Measurements from ENCODE around the gene NR6A1.

Gene NR6A1

DNA sequence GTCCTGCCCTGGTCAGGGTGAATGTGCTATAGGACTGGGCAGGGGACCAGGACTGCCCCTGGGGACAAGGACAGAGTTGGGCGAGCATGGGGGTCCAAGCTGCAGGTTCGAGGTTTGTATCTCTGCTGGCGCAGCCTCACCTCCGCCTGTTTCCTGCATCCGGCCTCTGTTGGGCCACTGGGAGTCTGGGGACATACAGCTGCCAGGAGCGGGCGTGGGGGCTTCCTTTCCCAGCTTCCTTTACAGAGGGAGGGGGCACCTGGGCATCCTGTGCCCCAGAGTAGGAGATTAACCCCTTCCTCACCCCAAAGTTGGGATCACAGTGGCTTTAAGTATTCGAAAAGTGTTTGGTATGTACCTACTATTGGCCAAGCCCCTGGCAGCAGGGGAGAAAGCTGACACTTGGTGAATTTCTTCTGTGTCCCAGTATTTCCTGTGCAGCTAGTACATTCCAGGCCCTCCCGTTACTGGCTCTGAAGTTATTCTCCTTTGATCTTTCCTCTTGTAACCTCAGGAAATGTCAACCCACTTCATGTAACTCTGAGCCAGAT lies 24.8 kb upstream of the NR6A1 start:
- peak; percentile 25 for DNase-seq (ENCODE audit: low spot score)

DNA sequence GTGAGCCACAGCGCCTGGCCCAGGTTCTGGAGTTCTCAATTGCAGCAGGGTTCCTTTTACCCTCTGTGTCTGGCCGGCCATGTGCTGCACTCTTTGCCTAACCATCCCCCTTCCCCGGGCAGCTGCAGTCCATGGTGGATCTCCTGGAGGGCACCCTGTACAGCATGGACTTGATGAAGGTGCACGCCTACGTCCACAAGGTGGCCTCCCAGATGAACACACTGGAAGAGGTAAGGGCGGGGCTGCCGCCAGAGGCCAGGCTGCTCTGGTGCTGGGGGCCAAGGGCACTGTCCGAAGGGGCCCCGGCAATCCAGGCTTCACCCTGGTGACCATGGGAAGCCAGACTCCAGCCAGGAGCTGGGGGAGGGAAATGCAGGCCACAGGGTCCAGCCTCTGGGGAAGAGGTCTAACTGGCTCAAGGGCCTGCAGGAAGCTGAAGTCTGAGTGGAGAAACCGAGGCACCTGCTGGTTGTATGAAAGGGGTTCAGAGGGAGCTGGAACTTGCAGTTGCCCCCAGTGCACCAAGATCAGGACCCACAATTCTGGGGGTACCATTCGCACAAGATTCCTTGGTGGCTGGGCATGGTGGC lies 23.9 kb upstream of the NR6A1 start:
- DNase-seq (ENCODE audit: low spot score) = peak; percentile 50

DNA sequence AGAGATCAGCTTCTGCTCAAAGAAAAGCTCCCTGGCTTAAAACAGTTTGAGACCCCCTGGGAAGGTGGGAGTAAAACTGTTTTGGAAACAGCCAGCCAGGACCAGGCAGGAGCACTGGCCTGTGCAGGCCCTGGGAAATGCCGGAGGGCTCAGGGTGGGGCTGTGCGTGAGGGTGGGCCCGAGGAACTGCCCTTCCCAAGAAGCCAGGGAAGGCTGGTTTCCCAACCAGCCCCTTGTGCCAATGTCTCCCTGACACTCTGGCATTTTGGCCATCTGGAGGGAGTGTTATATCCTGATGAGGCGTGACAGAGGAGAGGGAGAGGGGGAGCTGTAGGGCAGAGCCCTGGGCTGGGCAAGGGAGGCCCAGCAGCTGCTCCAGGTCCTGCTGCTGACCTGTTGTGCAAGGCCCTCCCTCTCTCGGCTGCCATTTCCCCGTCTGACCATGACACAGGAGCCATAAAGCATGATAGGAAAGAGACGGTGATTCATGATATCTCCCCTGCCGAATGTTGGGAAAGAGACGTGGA lies 22.0 kb upstream of the NR6A1 start:
- peak; percentile 22 for DNase-seq (ENCODE audit: low spot score)

DNA sequence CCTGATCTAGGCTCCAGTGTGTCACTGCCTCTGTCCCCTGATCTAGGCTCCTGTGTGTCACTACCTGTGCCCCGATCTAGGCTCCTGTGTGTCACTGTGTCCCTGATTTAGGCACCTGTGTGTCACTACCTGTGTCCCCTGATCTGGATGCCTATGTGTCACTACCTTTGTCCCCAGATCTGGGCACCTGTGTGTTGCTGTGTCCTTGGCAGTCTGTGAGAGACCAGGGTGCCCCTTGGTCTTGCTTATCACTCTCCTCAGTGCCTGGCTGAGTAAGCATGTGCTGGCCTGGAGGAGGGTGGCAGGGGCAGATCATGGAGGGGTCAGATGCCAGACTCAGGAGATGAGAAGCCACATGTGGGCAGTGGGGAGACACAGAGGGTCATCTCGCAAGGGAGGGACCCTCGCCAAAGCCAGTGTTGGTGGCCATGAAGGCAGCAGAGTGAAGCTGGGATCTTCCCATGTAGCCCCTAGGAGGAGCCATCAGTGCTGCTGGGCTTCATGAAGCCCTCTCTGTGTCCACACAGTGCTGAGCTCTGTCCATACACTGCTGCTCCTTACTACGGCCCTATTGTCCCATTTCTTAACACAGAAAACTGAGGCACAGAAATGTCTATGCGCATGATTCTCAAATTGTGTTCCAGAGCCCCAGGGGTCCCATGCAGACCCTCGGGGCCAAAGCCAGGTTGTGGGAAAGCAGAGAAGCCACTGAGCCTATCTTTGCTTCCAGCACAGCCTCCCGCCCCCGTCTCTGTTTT lies 21.3 kb upstream of the NR6A1 start:
- peak; percentile 20 for DNase-seq (ENCODE audit: low spot score)

DNA sequence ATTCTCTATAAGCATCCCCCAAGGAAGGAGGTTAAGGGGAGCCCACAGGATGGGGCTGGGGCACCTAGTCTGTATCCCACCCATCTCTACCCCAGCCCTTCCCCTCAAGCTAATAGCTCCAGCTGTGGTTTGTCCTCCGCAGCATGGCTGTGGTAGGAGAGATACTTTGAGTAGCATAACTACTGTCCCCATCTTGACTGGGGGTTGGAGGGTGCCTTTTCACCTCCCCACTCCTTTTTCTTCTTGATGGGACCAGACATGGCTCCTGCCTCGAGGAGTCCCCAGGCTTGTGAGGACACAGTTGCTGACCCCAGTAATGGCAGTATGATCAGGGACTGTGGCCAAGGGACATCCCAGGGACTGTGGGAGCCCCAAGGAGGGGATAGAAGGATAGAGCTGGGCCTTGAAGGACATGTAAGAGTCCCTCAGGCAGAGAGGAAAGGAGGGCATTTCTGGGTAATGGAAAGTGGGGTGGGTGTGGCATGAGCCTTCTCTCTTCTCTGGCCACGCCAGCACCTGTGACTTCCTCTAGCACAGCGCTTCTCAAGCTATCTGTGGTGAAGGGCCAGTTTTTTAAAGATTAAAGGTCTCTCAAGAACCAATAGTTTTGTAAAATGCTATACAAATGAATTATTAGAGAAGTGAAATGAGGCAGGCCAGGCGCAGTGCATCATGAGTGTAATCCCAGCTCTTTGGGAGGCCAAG lies 19.8 kb upstream of the NR6A1 start:
- DNase-seq (ENCODE audit: low spot score) = no peak

DNA sequence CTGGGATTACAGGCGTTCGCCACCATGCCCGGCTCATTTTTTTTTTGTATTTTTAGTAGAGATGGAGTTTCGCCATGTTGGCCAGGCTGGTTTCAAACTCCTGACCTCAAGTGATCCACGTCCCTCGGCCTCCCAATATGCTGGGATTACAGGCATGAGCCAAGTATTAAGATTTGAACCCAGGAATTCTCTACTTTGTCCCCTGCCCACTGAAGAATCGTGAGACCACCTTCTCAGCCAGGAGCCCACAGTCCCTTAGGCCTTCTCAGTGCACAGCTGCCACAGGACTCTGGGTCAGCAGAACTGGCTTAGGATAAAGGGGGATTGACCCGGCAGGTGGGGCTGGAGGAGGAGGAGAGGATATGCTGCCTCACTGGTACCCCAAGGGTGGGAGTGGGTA lies 19.2 kb upstream of the NR6A1 start:
- no peak for DNase-seq (ENCODE audit: low spot score)

DNA sequence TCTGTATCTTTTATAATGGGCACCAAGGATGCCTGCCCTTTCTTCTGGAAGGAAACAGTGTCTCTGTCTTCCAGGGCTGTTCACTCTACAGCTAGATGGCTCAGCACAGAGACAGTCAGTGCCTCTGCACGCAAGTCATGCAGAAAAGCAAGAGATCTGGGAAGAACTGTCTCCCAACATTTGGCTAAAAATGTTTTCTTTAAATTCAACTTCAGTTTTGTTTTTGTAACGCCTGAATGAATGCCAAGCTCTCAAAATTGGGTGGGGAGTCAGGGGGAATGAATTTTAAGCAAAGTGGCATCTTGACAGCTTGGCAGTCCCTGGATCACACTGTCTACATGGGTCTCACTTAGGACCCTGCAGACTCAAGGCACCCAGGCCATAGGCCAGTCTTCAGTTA lies 18.4 kb upstream of the NR6A1 start:
- no peak for DNase-seq (ENCODE audit: low spot score)

DNA sequence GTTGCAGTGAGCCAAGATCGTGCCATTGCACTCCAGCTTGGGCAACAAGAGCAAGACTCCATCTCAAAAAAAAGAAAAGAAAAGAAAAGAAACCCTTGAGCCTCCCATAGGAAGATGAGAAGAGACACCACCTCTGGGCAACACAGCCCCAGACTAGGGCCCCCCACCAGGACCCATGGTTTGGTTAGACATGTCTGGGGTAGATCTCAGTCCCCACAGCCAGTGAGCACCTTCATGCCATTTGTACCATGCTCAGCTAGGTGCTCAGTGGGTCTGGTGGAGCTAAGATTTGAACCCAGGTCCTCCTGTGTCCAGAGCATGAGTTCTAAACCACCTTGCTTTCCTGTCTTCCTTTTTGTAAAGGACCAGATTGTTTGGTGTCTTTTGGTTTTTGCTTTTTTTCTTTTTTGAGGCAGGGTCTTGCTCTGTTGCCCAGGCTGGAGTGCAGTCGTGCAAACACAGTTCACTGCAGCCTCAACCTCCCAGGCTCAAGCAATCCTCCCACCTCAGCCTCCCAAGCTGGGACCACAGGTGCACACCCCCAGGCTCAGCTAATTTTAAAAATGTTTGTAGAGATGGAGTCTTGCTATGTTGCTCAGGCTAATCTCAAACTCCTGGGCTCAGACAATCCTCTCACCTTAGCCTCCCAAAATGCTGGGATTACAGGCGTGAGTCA lies 17.6 kb upstream of the NR6A1 start:
- DNase-seq (ENCODE audit: low spot score) = no peak

DNA sequence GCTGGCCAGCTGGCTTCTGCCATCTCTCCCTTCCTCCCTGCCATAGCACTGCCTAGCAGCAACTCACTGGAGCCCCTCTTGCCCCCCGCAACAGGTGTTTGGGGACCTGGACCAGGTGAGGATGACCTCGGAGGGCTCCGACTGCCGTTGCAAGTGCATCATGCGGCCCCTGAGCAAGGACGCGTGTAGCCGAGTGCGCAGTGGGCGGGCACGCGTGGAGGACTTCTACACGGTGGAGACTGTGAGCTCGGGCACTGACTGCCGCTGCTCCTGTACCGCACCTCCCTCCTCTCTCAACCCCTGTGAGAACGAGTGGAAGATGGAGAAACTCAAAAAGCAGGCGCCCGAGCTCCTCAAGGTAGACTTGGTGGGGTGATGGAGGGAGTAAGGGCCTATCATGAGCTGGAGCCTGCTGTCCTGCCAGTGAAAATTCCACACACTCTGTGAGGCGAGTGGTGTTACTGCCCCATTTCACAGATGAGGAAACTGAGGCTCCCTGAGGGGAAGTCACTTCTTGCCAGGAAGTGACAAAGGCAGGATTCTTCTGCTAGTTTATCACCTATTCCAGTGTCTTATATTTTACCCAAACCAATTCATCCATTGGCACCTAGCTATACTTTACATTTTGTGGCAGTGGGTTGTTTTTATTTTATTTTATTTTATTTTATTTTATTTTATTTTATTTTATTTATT lies 15.9 kb upstream of the NR6A1 start:
- DNase-seq (ENCODE audit: low spot score) = no peak

DNA sequence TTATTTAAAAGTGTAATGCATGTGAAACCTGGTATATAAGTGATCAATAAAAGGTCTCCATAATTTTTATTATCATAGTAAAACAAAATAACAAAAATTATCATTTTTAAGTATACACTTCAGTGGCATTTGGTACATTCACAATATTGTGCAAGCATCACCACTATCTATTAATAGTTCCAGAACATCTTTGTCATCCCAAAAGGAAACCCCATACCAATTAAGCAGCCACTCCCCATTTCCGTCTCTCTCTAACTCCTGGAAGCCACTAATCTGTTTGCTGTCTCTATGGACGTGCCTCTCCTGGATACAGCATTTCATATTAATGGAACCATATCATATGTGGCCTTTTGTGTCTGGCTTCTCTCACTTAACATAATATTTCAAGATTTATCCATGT lies 13.4 kb upstream of the NR6A1 start:
- no peak for DNase-seq (ENCODE audit: low spot score)

DNA sequence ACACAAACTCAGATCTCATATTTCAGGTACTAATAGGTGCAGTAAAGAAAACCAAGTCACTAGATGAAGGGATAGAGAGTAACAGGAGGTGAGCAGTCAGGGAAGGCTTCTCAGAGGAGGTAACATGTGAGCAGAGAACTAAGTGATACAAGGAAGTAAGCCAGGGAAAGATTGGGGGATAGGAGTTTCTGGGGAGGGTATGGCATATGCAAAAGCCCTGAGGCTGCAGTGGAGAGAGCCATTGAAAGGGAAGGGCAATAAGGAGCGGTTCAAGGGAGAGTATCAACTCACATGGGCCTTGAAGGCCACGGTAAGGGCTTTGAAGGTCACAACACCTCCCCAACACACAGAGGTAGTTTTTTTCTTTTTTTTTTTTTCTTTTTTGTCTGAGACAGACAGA lies 12.7 kb upstream of the NR6A1 start:
- DNase-seq (ENCODE audit: low spot score) = no peak

DNA sequence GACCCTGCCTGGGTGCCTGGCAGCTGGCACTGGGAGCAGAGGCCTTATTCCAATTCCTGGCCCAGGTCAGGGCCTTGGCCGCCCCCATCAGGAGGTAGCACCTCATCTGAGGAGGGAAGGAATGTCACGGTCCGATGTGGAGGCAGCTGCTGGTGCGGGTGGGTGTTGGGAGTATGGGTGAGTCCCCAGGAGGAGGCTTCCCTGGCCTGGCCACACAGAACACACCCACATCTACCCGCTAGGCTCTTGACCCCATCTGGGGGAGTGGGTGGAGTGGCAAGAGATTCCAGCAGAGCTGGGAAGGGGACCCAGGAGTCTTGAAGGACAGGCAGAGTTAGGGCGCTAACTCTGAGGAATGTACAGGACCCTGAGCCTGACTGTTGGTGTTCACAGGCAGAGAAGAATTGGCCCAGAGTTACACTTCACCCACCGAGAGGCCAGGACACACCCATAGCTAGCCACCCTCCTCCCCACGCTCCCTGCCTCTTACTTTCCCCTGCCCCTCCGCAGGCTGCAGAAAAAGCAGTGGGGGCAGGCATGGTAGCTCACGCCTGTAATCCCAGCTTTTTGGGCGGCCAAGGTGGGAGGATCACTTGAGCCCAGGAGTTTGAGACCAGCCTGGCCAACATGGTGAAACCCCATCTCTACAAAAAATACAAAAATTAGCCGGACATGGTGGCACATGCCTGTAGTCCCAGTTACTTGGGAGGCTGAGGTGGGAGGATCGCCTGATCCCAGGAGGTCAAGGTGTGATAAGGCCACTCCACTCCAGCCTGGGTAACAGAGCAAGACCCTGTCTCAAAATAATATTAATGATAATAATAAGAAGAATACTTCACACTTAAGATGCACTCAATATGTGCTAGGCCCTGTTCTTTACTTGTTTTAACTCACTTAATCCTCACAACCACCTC lies 11.8 kb upstream of the NR6A1 start:
- DNase-seq (ENCODE audit: low spot score) = no peak

DNA sequence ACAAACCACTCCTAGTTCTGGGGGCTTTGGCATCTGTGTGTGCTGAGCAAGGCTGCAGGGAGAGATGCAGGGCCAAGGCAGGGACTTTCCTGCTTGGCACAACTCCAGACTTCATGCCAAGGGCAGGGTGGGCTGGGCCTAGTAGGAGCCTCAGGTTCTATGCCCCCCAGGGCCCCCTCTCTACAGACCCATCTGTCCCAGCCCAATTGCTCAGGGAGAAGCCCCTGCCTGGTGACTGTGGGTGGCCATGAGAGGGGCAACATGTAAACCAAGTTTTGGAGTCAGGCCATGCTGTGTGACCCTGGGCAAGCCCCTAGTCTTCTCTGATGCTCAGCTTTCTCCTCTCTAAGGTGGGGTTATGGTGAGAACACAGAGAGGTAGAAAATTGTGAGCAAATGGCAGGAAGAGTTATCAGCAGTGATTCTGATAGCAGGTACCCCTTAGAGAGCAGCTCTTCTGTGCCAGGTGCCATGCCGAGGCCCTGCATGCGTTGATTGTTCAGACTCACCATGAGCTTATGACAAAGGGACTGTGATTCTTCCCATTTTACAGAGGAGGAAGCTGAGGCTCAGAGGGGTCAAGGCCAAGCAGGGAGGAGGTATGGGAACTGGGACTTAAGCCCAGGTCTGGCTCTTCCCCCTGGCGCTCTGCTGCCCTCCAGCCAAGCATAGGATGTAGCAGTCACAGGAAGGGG lies 11.0 kb upstream of the NR6A1 start:
- no peak for DNase-seq (ENCODE audit: low spot score)

DNA sequence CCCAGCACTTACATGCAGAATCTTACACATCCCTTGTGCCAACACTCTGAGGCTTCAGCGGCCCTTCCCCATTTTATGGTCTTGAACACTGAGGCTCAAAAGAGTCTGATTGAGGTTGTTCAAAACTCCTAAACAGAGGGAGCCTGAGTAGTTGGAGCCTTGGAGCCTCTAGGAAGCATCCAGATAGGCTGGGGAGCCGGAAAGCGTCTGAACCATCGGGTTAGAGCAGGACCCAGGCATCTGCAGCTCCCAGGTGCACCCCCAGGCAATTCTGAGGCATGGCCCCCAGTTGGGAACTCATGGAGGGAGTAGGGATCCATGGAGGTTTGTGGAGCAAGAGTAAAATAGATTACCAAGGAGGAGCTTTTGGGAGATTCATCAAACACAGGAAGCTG lies 9.6 kb upstream of the NR6A1 start:
- no peak for DNase-seq (ENCODE audit: low spot score)

DNA sequence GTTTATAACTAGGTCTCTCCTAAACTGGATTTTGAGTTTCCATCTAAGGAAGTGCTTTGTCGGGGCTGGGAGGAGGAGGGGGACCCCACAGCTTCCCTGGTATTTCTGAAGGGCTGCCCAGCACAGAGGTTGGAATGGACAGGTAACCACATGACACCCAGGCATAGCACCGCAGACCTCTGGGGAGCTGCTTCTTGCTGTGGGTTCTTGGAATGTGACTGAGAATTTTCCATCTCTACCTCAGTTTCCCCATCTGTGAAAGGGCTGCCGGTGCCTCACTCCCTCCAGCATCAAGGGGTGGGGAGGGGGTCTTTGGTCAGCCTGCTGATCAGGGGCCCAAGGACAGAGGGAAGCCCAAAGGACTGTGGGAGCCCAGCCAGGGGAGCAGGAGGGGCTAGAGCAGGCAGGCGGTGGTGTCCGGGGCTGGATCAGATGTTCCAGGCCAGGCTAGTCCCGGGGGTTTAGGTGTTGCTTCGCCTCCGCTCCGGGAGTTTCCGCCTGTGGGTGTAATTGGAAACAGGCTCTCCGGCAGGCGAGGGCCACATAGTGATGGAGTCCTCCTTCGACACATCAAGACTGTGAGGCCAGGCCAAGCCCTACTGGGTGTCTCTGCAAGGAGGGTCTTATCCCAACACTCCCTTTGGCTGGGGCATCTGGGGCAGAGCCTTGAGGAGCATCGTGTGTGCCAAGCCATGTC lies 9.1 kb upstream of the NR6A1 start:
- no peak for DNase-seq (ENCODE audit: low spot score)

DNA sequence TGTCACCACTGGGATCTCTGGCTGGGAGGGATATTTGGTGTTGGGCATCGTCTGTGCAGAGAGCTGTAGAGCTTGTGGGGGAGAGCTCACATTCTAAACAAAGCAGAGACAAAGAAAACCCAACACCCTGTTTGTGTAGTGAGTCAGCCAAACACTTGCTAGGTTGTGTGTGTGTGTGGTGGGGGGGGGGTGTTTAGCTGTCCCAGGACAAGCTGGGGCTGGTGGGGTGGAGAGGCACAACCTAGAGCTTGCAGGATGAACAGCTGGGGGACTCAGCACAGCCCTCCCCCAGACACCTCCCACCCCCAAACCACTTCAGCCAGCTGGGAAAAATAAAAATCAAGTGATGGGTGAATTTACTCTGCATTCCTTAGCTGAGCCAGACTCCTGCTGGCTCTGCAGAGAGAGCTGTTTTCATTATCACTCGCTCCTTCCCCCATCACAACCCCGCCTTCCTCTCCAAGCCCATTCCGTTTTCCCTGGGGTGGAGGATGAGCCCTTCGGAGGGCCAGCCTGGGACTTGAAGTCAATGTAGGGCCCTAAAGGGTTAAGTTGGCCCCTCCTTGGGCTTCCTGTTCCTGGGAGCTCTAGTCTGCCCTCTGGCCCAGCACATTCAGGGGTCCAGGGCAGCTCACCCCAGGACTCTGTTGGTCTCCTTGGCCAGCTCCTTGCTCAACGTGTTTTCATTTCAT lies 8.4 kb upstream of the NR6A1 start:
- peak; percentile 77 for DNase-seq (ENCODE audit: low spot score)

DNA sequence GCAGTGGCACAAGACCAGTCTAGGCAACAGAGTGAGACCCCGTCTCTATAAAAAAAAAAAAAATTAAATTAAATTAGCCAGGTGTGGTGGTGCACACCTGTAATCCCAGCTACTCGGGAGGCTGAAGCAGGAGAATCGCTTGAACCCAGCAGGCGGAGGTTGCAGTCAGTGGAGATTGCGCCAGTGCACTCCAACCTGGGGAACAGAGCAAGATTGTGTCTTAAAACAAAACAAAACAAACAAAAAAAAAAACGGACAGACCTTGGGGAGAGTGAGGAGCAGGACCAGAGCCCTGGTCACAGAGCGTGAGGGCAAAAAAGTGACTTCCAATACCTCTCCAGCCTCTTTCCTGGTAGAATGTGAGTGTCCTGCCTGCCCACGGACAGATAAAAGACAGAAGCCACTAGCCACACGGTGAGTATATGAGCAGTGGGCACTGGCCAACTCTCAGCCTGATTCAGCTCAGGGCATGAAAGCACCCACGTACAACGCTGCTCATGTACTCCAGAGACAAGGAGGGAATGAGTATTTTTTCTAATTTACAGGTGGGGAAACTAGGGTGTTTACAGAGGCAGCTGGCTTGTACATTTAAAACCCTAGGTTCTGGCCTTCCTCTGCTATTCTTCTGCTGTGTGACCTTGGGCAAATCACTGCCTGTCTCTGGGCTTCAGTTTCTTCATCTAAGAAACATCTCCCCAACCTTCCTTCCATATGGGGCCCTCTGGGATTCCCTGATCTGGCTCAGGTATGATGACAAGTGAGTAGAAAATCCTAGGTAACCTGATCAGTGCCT lies 7.7 kb upstream of the NR6A1 start:
- no peak for DNase-seq (ENCODE audit: low spot score)

Data from iPS-NIHi11 (cell line).